ENCODE data around the gene AHCYL2. TPM values are rescaled to one million over a fixed set of nuclear protein-coding genes. Genes with fewer than 3 reads are reported as not detected.

The AHCYL2 gene
- total RNA-seq, 1 experiment from 2014 or later, result 25.6 TPM

DNA sequence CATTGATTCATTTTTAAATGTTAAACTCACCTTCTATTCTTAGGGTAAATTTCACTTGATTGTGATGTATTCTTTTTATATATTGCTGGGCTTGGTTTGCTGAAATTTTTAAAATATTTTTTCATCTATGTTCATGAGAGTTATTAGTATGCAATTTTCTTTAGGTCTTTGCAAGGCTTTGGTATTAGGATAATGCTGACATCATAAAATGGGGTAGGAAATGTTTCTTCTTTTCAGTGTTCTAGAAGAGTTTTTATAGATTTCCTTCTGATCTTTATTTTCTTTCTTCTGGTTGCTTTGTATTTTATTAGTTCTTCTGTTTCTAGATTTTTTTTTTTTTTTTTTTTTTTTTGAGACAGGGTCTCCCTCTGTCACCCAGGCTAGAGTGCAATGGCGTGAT lies 56.3 kb downstream of the AHCYL2 start (continued):
- TF ChIP-seq, protein P1, sequence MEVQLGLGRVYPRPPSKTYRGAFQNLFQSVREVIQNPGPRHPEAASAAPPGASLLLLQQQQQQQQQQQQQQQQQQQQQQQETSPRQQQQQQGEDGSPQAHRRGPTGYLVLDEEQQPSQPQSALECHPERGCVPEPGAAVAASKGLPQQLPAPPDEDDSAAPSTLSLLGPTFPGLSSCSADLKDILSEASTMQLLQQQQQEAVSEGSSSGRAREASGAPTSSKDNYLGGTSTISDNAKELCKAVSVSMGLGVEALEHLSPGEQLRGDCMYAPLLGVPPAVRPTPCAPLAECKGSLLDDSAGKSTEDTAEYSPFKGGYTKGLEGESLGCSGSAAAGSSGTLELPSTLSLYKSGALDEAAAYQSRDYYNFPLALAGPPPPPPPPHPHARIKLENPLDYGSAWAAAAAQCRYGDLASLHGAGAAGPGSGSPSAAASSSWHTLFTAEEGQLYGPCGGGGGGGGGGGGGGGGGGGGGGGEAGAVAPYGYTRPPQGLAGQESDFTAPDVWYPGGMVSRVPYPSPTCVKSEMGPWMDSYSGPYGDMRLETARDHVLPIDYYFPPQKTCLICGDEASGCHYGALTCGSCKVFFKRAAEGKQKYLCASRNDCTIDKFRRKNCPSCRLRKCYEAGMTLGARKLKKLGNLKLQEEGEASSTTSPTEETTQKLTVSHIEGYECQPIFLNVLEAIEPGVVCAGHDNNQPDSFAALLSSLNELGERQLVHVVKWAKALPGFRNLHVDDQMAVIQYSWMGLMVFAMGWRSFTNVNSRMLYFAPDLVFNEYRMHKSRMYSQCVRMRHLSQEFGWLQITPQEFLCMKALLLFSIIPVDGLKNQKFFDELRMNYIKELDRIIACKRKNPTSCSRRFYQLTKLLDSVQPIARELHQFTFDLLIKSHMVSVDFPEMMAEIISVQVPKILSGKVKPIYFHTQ (CRISPR knock-in tag; IDR thresholded peaks at IDR 0.05), result no peak
- TF ChIP-seq GABPB1 (CRISPR knock-in tag; IDR thresholded peaks at IDR 0.05), result no peak
- TF ChIP-seq, protein P2, sequence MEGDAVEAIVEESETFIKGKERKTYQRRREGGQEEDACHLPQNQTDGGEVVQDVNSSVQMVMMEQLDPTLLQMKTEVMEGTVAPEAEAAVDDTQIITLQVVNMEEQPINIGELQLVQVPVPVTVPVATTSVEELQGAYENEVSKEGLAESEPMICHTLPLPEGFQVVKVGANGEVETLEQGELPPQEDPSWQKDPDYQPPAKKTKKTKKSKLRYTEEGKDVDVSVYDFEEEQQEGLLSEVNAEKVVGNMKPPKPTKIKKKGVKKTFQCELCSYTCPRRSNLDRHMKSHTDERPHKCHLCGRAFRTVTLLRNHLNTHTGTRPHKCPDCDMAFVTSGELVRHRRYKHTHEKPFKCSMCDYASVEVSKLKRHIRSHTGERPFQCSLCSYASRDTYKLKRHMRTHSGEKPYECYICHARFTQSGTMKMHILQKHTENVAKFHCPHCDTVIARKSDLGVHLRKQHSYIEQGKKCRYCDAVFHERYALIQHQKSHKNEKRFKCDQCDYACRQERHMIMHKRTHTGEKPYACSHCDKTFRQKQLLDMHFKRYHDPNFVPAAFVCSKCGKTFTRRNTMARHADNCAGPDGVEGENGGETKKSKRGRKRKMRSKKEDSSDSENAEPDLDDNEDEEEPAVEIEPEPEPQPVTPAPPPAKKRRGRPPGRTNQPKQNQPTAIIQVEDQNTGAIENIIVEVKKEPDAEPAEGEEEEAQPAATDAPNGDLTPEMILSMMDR (IDR thresholded peaks at IDR 0.05), result no peak
- TF ChIP-seq FOXJ3 (CRISPR knock-in tag; IDR thresholded peaks at IDR 0.05; ENCODE audit: borderline replicate concordance), result no peak
- no peak for TF ChIP-seq PRRX2 (CRISPR knock-in tag; IDR thresholded peaks at IDR 0.05)
- no peak for TF ChIP-seq EMX1 (CRISPR knock-in tag; IDR thresholded peaks at IDR 0.05)
- TF ChIP-seq ZNF671 (CRISPR knock-in tag; IDR thresholded peaks at IDR 0.05), result no peak
- TF ChIP-seq ZNF121 (CRISPR knock-in tag; IDR thresholded peaks at IDR 0.05), result no peak
- no peak for TF ChIP-seq NR1H2 (CRISPR knock-in tag; IDR thresholded peaks at IDR 0.05)
- no peak for TF ChIP-seq NFE2L1 (CRISPR knock-in tag; IDR thresholded peaks at IDR 0.05)
- TF ChIP-seq, protein P3, sequence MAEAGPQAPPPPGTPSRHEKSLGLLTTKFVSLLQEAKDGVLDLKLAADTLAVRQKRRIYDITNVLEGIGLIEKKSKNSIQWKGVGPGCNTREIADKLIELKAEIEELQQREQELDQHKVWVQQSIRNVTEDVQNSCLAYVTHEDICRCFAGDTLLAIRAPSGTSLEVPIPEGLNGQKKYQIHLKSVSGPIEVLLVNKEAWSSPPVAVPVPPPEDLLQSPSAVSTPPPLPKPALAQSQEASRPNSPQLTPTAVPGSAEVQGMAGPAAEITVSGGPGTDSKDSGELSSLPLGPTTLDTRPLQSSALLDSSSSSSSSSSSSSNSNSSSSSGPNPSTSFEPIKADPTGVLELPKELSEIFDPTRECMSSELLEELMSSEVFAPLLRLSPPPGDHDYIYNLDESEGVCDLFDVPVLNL (CRISPR knock-in tag; IDR thresholded peaks at IDR 0.05; ENCODE audit: borderline replicate concordance, low read depth), result no peak
- TF ChIP-seq, protein P4, sequence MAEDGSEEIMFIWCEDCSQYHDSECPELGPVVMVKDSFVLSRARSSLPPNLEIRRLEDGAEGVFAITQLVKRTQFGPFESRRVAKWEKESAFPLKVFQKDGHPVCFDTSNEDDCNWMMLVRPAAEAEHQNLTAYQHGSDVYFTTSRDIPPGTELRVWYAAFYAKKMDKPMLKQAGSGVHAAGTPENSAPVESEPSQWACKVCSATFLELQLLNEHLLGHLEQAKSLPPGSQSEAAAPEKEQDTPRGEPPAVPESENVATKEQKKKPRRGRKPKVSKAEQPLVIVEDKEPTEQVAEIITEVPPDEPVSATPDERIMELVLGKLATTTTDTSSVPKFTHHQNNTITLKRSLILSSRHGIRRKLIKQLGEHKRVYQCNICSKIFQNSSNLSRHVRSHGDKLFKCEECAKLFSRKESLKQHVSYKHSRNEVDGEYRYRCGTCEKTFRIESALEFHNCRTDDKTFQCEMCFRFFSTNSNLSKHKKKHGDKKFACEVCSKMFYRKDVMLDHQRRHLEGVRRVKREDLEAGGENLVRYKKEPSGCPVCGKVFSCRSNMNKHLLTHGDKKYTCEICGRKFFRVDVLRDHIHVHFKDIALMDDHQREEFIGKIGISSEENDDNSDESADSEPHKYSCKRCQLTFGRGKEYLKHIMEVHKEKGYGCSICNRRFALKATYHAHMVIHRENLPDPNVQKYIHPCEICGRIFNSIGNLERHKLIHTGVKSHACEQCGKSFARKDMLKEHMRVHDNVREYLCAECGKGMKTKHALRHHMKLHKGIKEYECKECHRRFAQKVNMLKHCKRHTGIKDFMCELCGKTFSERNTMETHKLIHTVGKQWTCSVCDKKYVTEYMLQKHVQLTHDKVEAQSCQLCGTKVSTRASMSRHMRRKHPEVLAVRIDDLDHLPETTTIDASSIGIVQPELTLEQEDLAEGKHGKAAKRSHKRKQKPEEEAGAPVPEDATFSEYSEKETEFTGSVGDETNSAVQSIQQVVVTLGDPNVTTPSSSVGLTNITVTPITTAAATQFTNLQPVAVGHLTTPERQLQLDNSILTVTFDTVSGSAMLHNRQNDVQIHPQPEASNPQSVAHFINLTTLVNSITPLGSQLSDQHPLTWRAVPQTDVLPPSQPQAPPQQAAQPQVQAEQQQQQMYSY (CRISPR knock-in tag; IDR thresholded peaks at IDR 0.05), result no peak

DNA sequence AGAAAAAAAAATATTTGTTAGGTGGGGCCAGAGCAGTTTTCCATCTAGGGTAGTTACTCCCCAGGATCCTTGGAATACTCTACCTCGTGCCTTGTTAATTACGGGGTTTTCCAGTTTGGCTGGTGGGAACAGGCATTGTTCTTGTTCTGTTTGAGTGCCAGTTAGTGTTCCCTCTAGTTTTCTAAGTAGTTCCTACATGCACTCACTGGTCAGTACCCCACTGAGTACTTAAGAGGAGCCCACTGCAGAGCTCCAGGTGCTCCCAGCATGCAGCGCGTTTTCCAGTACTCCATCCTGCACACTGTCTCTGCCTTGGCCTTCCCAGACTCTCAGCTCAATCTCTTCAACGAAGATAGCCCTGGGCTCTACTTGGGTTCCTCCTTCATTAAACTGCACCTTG lies 58.0 kb downstream of the AHCYL2 start:
- Mint-ChIP-seq H3K36me3 (0 out of 2 replicates have a peak, but pooled peaks cover 3% of the 10 kb centered on the region), H3K27ac (peak overlapping the region; percentile 16), H3K27me3 (ENCODE audit: low read depth) (no peaks in the 10 kb centered on the region), H3K4me3 (no peak overlapping the region), H3K9me3 (no peaks in the 10 kb centered on the region), H3K4me1 (peaks cover 33% of the 10 kb centered on the region)
- TF ChIP-seq ZNF423 (CRISPR knock-in tag; IDR thresholded peaks at IDR 0.05) (peak; percentile 72), FOXP1 (CRISPR knock-in tag; IDR thresholded peaks at IDR 0.05; ENCODE audit: borderline replicate concordance) (no peak)
- DNase-seq (ENCODE audit: low spot score) (no peak), ATAC-seq (peak; percentile 65)
- CTCF ChIA-PET, result interaction anchor here (0.6 to 2.7 kb wide), 6 partner anchors 11 to 306 kb away, joined by 3 to 13 read pairs (median 5); no protein-coding TSS in a partner anchor
- POLR2A ChIA-PET, result interaction anchor here (1.5 kb wide), 1 partner anchor 58 kb away, joined by 3 read pairs; the partner anchor contains the start of gene AHCYL2

DNA sequence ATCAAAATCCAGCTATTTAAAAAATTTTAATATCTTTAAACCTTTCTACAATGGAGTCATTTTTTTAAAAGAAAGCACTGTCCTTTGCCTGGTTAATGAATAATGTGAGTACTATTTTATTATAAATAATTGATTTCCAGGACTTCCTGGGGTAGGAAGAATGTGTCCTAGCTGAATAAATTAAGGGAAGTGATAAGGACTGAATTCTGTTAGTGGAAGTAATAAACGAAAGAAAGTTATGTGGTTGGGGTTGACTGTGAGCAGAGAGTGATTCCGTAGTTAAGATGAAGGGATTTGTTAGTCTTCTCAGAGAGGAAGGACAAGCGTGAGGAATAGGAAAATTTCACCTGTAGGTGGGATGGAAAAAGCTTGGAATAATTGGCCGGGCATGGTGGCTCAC lies 59.1 kb downstream of the AHCYL2 start:
- ATAC-seq (no peak), DNase-seq (ENCODE audit: low spot score) (no peak)
- Mint-ChIP-seq H3K4me3 (no peak overlapping the region), H3K27ac (0 out of 2 replicates have a peak overlapping the region, but pooled peaks have one; percentile 38), H3K36me3 (peaks cover 5% of the 10 kb centered on the region; the same call in 1 of the 2 replicates), H3K27me3 (ENCODE audit: low read depth) (no peaks in the 10 kb centered on the region), H3K4me1 (peaks cover 33% of the 10 kb centered on the region), H3K9me3 (no peaks in the 10 kb centered on the region)
- ChIA-PET POLR2A (no interaction called here), CTCF (interaction anchor here (1.3 to 2.7 kb wide), 6 partner anchors 12 to 546 kb away, joined by 3 to 13 read pairs (median 6); no protein-coding TSS in a partner anchor)
- TF ChIP-seq, protein P5, sequence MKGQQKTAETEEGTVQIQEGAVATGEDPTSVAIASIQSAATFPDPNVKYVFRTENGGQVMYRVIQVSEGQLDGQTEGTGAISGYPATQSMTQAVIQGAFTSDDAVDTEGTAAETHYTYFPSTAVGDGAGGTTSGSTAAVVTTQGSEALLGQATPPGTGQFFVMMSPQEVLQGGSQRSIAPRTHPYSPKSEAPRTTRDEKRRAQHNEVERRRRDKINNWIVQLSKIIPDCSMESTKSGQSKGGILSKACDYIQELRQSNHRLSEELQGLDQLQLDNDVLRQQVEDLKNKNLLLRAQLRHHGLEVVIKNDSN (CRISPR knock-in tag; IDR thresholded peaks at IDR 0.05), result no peak
- no peak for TF ChIP-seq ZNF396 (CRISPR knock-in tag; IDR thresholded peaks at IDR 0.05; ENCODE audit: borderline replicate concordance)
- TF ChIP-seq, protein P6, sequence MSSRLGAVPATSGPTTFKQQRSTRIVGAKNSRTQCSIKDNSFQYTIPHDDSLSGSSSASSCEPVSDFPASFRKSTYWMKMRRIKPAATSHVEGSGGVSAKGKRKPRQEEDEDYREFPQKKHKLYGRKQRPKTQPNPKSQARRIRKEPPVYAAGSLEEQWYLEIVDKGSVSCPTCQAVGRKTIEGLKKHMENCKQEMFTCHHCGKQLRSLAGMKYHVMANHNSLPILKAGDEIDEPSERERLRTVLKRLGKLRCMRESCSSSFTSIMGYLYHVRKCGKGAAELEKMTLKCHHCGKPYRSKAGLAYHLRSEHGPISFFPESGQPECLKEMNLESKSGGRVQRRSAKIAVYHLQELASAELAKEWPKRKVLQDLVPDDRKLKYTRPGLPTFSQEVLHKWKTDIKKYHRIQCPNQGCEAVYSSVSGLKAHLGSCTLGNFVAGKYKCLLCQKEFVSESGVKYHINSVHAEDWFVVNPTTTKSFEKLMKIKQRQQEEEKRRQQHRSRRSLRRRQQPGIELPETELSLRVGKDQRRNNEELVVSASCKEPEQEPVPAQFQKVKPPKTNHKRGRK (CRISPR knock-in tag; IDR thresholded peaks at IDR 0.05; ENCODE audit: borderline replicate concordance), result no peak
- TF ChIP-seq, protein P7, sequence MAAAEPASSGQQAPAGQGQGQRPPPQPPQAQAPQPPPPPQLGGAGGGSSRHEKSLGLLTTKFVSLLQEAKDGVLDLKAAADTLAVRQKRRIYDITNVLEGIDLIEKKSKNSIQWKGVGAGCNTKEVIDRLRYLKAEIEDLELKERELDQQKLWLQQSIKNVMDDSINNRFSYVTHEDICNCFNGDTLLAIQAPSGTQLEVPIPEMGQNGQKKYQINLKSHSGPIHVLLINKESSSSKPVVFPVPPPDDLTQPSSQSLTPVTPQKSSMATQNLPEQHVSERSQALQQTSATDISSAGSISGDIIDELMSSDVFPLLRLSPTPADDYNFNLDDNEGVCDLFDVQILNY (CRISPR knock-in tag; IDR thresholded peaks at IDR 0.05), result no peak
- TF ChIP-seq CBFB (CRISPR knock-in tag; IDR thresholded peaks at IDR 0.05; ENCODE audit: low read depth), result no peak
- no peak for TF ChIP-seq MYBL2 (CRISPR knock-in tag; IDR thresholded peaks at IDR 0.05)
- TF ChIP-seq, protein P8, sequence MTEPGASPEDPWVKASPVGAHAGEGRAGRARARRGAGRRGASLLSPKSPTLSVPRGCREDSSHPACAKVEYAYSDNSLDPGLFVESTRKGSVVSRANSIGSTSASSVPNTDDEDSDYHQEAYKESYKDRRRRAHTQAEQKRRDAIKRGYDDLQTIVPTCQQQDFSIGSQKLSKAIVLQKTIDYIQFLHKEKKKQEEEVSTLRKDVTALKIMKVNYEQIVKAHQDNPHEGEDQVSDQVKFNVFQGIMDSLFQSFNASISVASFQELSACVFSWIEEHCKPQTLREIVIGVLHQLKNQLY (CRISPR knock-in tag; IDR thresholded peaks at IDR 0.05), result no peak
